WTC11 (cell line): ENCODE measurements around the gene PLXNB2. TPM values are rescaled to one million over a fixed set of nuclear protein-coding genes. Genes with fewer than 3 reads are reported as not detected.

Experiments
- ATAC-seq: fragments of 200-7000 bp; cut with Tn5 transposase; 2 replicates; pipeline ENCODE4 v1.10.0; 2021; ENCODE audit warnings: mild to moderate bottlenecking, moderate library complexity
- CTCF ChIA-PET: fragments of 300-600 bp; sonication (Branson Sonifier 250); formaldehyde crosslinking; loops from one replicate; lab custom pipeline; 2021; ENCODE audit warnings: antibody characterized with exemption; lab: Charles Lee
- POLR2A ChIA-PET: fragments of 350-600 bp; sonication (Branson Sonifier 250); formaldehyde crosslinking; loops from one replicate; lab custom pipeline; 2021; ENCODE audit warnings: antibody characterized with exemption; lab: Charles Lee
- DNase-seq: peaks from one replicate; pipeline ENCODE4 v3.0.0; 2021; ENCODE audit warnings: low spot score
- H3K27ac Mint-ChIP-seq: 2 replicates; pipeline ENCODE4 v1.8.0; 2021; ENCODE audit warnings: mixed read lengths
- H3K27me3 Mint-ChIP-seq: 2 replicates; pipeline ENCODE4 v1.8.0; 2021; ENCODE audit warnings: low read depth, mild to moderate bottlenecking, moderate library complexity, mixed read lengths
- H3K36me3 Mint-ChIP-seq: 2 replicates; pipeline ENCODE4 v1.8.0; 2021; ENCODE audit warnings: mixed read lengths
- H3K4me1 Mint-ChIP-seq: 2 replicates; pipeline ENCODE4 v1.8.0; 2022; ENCODE audit warnings: mixed read lengths
- H3K4me3 Mint-ChIP-seq: 2 replicates; pipeline ENCODE4 v1.8.0; 2021; ENCODE audit warnings: mild to moderate bottlenecking, moderate library complexity, mixed read lengths
- H3K9me3 Mint-ChIP-seq: 2 replicates; pipeline ENCODE4 v1.8.0; 2021; ENCODE audit warnings: mixed read lengths
- ATF1 ChIP-seq: sonication (generic); formaldehyde crosslinking; IDR thresholded peaks from 2 replicates; pipeline ENCODE4 v1.8.1; 2023; ENCODE audit warnings: mild to moderate bottlenecking, moderate library complexity, missing genetic modification reagents
- CBFB ChIP-seq: sonication (generic); formaldehyde crosslinking; IDR thresholded peaks from 2 replicates; pipeline ENCODE4 v1.8.1; 2022; ENCODE audit warnings: mild to moderate bottlenecking, low read depth, missing genetic modification reagents
- CREM ChIP-seq: sonication (generic); formaldehyde crosslinking; IDR thresholded peaks from 2 replicates; pipeline ENCODE4 v1.8.1; 2022; ENCODE audit warnings: mild to moderate bottlenecking, missing genetic modification reagents, moderate library complexity
- FOXK1 ChIP-seq: sonication (generic); formaldehyde crosslinking; IDR thresholded peaks from 2 replicates; pipeline ENCODE4 v1.8.0; 2022; ENCODE audit warnings: mild to moderate bottlenecking, moderate library complexity, missing genetic modification reagents
- FOXP1 ChIP-seq: sonication (generic); formaldehyde crosslinking; IDR thresholded peaks from 2 replicates; pipeline ENCODE4 v1.8.0; 2022; ENCODE audit warnings: missing genetic modification reagents, mild to moderate bottlenecking, moderate library complexity, borderline replicate concordance
- JAZF1 ChIP-seq: fragments of 250-450 bp; sonication (Bioruptor Pico); IDR thresholded peaks from 2 replicates; pipeline ENCODE4 v1.9.0; 2021; ENCODE audit warnings: moderate library complexity, mild to moderate bottlenecking, inconsistent platforms
- MYBL2 ChIP-seq: sonication (generic); formaldehyde crosslinking; IDR thresholded peaks from 2 replicates; pipeline ENCODE4 v1.8.1; 2023; ENCODE audit warnings: mild to moderate bottlenecking, moderate library complexity, missing genetic modification reagents
- NR1H2 ChIP-seq: sonication (generic); formaldehyde crosslinking; IDR thresholded peaks from 2 replicates; pipeline ENCODE4 v1.9.0; 2021; ENCODE audit warnings: mild to moderate bottlenecking, moderate library complexity, missing genetic modification reagents
- NR2C2 ChIP-seq: sonication (generic); formaldehyde crosslinking; IDR thresholded peaks from 2 replicates; pipeline ENCODE4 v1.8.0; 2022; ENCODE audit warnings: mild to moderate bottlenecking, missing genetic modification reagents
- OVOL2 ChIP-seq: fragments of 250-450 bp; sonication (Bioruptor Pico); IDR thresholded peaks from 2 replicates; pipeline ENCODE4 v1.9.0; 2021; ENCODE audit warnings: mild to moderate bottlenecking, borderline replicate concordance
- PRRX2 ChIP-seq: fragments of 250-450 bp; sonication (Bioruptor Pico); IDR thresholded peaks from 2 replicates; pipeline ENCODE4 v1.8.0; 2021; ENCODE audit warnings: mild to moderate bottlenecking
- TCF7 ChIP-seq: sonication (generic); formaldehyde crosslinking; IDR thresholded peaks from 2 replicates; pipeline ENCODE4 v1.8.0; 2022; ENCODE audit warnings: mild to moderate bottlenecking, low read depth, missing genetic modification reagents, moderate library complexity
- TP53 ChIP-seq: sonication (generic); formaldehyde crosslinking; IDR thresholded peaks from 2 replicates; pipeline ENCODE4 v1.8.1; 2023; ENCODE audit warnings: mild to moderate bottlenecking, missing genetic modification reagents
- ZBTB21 ChIP-seq: sonication (generic); formaldehyde crosslinking; IDR thresholded peaks from 2 replicates; pipeline ENCODE4 v1.8.1; 2023; ENCODE audit warnings: mild to moderate bottlenecking, missing genetic modification reagents, borderline replicate concordance
- ZNF232 ChIP-seq: sonication (generic); formaldehyde crosslinking; IDR thresholded peaks from 2 replicates; pipeline ENCODE4 v1.8.0; 2022; ENCODE audit warnings: mild to moderate bottlenecking, missing genetic modification reagents
- total RNA-seq: library from RNA; stranded (reverse); gene quantifications from 3 replicates; pipeline ENCODE4 v1.2.3, GENCODE V29; 2021
- TF ChIP-seq, protein P1 (sequence below): sonication (generic); formaldehyde crosslinking; conservative IDR thresholded peaks from 2 replicates; pipeline ENCODE4 v1.8.1; 2022; ENCODE audit warnings: mild to moderate bottlenecking, missing genetic modification reagents
- TF ChIP-seq, protein P2 (sequence below): sonication (generic); formaldehyde crosslinking; IDR thresholded peaks from 2 replicates; pipeline ENCODE4 v1.8.1; 2023; ENCODE audit warnings: mild to moderate bottlenecking, missing genetic modification reagents
- TF ChIP-seq, protein P3 (sequence below): sonication (generic); formaldehyde crosslinking; IDR thresholded peaks from 2 replicates; pipeline ENCODE4 v1.8.1; 2022; ENCODE audit warnings: missing genetic modification reagents, borderline replicate concordance
- TF ChIP-seq, protein P4 (sequence below): sonication (generic); formaldehyde crosslinking; IDR thresholded peaks from 2 replicates; pipeline ENCODE4 v1.8.0; 2022; ENCODE audit warnings: mild to moderate bottlenecking, missing genetic modification reagents
- TF ChIP-seq, protein P5 (sequence below): sonication (generic); formaldehyde crosslinking; IDR thresholded peaks from 2 replicates; pipeline ENCODE4 v1.8.1; 2023; ENCODE audit warnings: mild to moderate bottlenecking, missing genetic modification reagents, borderline replicate concordance
- TF ChIP-seq, protein P6 (sequence below): fragments of 200-600 bp; IDR thresholded peaks from 2 replicates; pipeline ENCODE4 v1.8.0; 2022; ENCODE audit warnings: antibody characterized with exemption
- TF ChIP-seq, protein P7 (sequence below): sonication (generic); formaldehyde crosslinking; IDR thresholded peaks from 2 replicates; pipeline ENCODE4 v1.8.0; 2022; ENCODE audit warnings: mild to moderate bottlenecking, missing genetic modification reagents

PLXNB2 gene
- total RNA-seq, 1 experiment from 2014 or later: 113 TPM

DNA sequence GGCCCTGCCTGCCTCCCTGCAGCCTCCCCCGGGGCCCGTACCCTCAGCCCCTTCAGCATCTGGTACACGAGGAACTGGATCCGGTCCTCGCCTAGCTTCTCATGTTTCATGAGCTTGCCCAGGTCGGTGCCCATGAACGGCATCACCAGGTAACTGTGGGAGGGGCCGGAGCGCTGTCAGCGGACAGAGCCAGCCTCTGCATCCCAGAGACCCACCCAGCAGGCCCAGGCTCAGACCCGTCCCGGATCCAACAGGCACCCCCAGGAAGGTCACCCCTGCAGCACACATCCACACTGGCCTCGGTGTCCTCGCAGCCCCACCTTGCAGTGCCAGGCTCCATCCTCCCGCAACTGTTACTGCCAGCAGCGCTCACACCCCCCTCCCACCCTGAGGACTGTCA, 50.4 kb downstream of the PLXNB2 start (continued):
- TF ChIP-seq, protein P1, sequence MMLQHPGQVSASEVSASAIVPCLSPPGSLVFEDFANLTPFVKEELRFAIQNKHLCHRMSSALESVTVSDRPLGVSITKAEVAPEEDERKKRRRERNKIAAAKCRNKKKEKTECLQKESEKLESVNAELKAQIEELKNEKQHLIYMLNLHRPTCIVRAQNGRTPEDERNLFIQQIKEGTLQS (CRISPR knock-in tag): no peak
- TF ChIP-seq, protein P2, sequence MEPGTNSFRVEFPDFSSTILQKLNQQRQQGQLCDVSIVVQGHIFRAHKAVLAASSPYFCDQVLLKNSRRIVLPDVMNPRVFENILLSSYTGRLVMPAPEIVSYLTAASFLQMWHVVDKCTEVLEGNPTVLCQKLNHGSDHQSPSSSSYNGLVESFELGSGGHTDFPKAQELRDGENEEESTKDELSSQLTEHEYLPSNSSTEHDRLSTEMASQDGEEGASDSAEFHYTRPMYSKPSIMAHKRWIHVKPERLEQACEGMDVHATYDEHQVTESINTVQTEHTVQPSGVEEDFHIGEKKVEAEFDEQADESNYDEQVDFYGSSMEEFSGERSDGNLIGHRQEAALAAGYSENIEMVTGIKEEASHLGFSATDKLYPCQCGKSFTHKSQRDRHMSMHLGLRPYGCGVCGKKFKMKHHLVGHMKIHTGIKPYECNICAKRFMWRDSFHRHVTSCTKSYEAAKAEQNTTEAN (CRISPR knock-in tag): no peak
- no peak for TF ChIP-seq FOXK1
- TF ChIP-seq ATF1 (CRISPR knock-in tag): no peak
- TF ChIP-seq ZBTB21 (CRISPR knock-in tag): no peak
- TF ChIP-seq, protein P3, sequence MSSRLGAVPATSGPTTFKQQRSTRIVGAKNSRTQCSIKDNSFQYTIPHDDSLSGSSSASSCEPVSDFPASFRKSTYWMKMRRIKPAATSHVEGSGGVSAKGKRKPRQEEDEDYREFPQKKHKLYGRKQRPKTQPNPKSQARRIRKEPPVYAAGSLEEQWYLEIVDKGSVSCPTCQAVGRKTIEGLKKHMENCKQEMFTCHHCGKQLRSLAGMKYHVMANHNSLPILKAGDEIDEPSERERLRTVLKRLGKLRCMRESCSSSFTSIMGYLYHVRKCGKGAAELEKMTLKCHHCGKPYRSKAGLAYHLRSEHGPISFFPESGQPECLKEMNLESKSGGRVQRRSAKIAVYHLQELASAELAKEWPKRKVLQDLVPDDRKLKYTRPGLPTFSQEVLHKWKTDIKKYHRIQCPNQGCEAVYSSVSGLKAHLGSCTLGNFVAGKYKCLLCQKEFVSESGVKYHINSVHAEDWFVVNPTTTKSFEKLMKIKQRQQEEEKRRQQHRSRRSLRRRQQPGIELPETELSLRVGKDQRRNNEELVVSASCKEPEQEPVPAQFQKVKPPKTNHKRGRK (CRISPR knock-in tag): no peak
- TF ChIP-seq CREM (CRISPR knock-in tag): no peak
- TF ChIP-seq NR1H2 (CRISPR knock-in tag): no peak
- TF ChIP-seq FOXP1 (CRISPR knock-in tag): no peak

DNA sequence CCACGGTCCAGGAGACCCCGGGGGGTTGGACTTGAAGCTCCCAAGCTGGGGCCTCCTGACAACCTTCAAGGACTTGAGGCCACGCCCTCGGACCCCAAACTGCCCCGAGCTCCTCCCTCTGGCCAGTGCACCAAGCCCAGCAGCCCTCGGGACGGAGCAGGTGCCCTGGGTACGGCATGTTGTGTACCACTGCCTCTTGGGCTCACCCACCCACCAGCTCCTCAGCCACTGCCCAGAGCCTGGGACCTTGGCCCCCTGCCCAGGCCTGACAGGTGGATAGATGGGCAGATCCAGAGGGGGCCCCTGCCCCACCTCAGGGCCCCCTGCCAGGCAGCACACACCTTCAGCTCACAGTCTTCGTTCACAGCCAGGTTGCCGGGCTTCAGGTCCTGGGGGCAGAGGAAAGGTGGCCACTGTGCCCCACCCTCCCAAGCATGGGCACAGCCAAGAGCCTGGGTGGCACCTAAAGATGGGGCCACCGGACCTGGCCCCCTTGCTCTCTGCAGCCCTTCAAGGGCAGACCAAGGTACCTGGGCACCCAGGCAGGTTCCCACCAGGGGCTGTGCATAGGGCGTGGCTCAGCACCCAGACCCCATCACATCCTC, 51.1 kb downstream of the PLXNB2 start:
- POLR2A ChIA-PET: no interaction called here
- no peaks in the 10 kb centered on the region for H3K36me3 Mint-ChIP-seq
- TF ChIP-seq MYBL2 (CRISPR knock-in tag): no peak
- no peak for TF ChIP-seq TCF7
- no peak for TF ChIP-seq TP53 (CRISPR knock-in tag)
- TF ChIP-seq ZBTB21 (CRISPR knock-in tag): no peak
- no peak for TF ChIP-seq OVOL2 (CRISPR knock-in tag)
- TF ChIP-seq, protein P4, sequence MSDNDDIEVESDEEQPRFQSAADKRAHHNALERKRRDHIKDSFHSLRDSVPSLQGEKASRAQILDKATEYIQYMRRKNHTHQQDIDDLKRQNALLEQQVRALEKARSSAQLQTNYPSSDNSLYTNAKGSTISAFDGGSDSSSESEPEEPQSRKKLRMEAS: no peak
- DNase-seq (no peak), ATAC-seq (no peak)
- no peaks in the 10 kb centered on the region for H3K4me1 Mint-ChIP-seq
- H3K9me3 Mint-ChIP-seq: no peaks in the 10 kb centered on the region
- CTCF ChIA-PET: interaction anchor here (1.2 to 1.6 kb wide), 2 partner anchors 16 to 86 kb away, joined by 3 to 4 read pairs; no protein-coding TSS in a partner anchor
- H3K27ac Mint-ChIP-seq: no peak overlapping the region
- no peak overlapping the region for H3K4me3 Mint-ChIP-seq
- H3K27me3 Mint-ChIP-seq: peaks cover 3% of the 10 kb centered on the region; the same call in 1 of the 2 replicates

DNA sequence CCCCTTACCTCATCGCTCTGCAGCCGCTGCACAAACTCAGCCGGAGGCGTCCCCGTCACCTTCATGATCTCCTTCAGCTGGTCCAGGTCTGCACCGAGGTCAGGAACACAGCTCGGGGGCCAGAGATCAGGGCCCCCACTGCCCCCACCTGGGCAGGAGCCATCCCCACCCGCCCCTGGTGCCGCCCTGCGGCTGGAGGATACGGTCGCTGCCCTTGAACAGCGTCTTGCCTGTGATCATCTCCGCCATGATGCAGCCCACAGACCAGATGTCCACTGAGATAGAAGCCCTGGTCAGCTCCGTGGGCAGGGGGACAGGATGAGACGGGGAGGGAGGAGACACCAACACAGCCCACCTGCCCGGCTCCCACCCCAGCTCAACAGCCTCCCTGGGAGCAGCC, 51.8 kb downstream of the PLXNB2 start:
- CTCF ChIA-PET: interaction anchor here (1.2 to 1.6 kb wide), 2 partner anchors 15 to 86 kb away, joined by 3 to 4 read pairs; no protein-coding TSS in a partner anchor
- POLR2A ChIA-PET: no interaction called here
- no peaks in the 10 kb centered on the region for H3K36me3 Mint-ChIP-seq
- peaks cover 3% of the 10 kb centered on the region; the same call in 1 of the 2 replicates for H3K27me3 Mint-ChIP-seq
- no peak overlapping the region for H3K4me3 Mint-ChIP-seq
- DNase-seq (no peak), ATAC-seq (no peak)
- no peaks in the 10 kb centered on the region for H3K9me3 Mint-ChIP-seq
- no peak overlapping the region for H3K27ac Mint-ChIP-seq
- no peaks in the 10 kb centered on the region for H3K4me1 Mint-ChIP-seq
- no peak for TF ChIP-seq JAZF1 (CRISPR knock-in tag)
- TF ChIP-seq, protein P1 (CRISPR knock-in tag): no peak
- TF ChIP-seq, protein P5, sequence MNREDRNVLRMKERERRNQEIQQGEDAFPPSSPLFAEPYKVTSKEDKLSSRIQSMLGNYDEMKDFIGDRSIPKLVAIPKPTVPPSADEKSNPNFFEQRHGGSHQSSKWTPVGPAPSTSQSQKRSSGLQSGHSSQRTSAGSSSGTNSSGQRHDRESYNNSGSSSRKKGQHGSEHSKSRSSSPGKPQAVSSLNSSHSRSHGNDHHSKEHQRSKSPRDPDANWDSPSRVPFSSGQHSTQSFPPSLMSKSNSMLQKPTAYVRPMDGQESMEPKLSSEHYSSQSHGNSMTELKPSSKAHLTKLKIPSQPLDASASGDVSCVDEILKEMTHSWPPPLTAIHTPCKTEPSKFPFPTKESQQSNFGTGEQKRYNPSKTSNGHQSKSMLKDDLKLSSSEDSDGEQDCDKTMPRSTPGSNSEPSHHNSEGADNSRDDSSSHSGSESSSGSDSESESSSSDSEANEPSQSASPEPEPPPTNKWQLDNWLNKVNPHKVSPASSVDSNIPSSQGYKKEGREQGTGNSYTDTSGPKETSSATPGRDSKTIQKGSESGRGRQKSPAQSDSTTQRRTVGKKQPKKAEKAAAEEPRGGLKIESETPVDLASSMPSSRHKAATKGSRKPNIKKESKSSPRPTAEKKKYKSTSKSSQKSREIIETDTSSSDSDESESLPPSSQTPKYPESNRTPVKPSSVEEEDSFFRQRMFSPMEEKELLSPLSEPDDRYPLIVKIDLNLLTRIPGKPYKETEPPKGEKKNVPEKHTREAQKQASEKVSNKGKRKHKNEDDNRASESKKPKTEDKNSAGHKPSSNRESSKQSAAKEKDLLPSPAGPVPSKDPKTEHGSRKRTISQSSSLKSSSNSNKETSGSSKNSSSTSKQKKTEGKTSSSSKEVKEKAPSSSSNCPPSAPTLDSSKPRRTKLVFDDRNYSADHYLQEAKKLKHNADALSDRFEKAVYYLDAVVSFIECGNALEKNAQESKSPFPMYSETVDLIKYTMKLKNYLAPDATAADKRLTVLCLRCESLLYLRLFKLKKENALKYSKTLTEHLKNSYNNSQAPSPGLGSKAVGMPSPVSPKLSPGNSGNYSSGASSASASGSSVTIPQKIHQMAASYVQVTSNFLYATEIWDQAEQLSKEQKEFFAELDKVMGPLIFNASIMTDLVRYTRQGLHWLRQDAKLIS (CRISPR knock-in tag): no peak
- no peak for TF ChIP-seq FOXK1
- TF ChIP-seq, protein P6, sequence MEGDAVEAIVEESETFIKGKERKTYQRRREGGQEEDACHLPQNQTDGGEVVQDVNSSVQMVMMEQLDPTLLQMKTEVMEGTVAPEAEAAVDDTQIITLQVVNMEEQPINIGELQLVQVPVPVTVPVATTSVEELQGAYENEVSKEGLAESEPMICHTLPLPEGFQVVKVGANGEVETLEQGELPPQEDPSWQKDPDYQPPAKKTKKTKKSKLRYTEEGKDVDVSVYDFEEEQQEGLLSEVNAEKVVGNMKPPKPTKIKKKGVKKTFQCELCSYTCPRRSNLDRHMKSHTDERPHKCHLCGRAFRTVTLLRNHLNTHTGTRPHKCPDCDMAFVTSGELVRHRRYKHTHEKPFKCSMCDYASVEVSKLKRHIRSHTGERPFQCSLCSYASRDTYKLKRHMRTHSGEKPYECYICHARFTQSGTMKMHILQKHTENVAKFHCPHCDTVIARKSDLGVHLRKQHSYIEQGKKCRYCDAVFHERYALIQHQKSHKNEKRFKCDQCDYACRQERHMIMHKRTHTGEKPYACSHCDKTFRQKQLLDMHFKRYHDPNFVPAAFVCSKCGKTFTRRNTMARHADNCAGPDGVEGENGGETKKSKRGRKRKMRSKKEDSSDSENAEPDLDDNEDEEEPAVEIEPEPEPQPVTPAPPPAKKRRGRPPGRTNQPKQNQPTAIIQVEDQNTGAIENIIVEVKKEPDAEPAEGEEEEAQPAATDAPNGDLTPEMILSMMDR: no peak
- TF ChIP-seq NR1H2 (CRISPR knock-in tag): no peak
- no peak for TF ChIP-seq NR2C2 (CRISPR knock-in tag)
- TF ChIP-seq ZNF232 (CRISPR knock-in tag): no peak
- TF ChIP-seq, protein P7, sequence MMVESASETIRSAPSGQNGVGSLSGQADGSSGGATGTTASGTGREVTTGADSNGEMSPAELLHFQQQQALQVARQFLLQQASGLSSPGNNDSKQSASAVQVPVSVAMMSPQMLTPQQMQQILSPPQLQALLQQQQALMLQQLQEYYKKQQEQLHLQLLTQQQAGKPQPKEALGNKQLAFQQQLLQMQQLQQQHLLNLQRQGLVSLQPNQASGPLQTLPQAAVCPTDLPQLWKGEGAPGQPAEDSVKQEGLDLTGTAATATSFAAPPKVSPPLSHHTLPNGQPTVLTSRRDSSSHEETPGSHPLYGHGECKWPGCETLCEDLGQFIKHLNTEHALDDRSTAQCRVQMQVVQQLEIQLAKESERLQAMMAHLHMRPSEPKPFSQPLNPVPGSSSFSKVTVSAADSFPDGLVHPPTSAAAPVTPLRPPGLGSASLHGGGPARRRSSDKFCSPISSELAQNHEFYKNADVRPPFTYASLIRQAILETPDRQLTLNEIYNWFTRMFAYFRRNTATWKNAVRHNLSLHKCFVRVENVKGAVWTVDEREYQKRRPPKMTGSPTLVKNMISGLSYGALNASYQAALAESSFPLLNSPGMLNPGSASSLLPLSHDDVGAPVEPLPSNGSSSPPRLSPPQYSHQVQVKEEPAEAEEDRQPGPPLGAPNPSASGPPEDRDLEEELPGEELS (CRISPR knock-in tag): no peak
- no peak for TF ChIP-seq CBFB (CRISPR knock-in tag)
- no peak for TF ChIP-seq PRRX2 (CRISPR knock-in tag)
